Neural cell (in vitro differentiated cells): ENCODE results near the gene TMEM185B. TPM values are rescaled to one million over a fixed set of nuclear protein-coding genes. Genes with fewer than 3 reads are reported as not detected.

ENCODE experiments used
- H2AFZ ChIP-seq: fragments of 200-600, 300-800 bp; sonication (generic), shearing (Covaris generic); 2 replicates; pipeline ENCODE4 v1.6.0; 2014; ENCODE audit warnings: low read depth, mild to moderate bottlenecking, antibody characterized with exemption, low read length, moderate library complexity
- H3F3A ChIP-seq: fragments of 200-600 bp; shearing (Covaris generic); 2 replicates; pipeline ENCODE4 v1.6.1; 2016; ENCODE audit warnings: mild to moderate bottlenecking, moderate library complexity, mixed read lengths, antibody characterized with exemption, low read length; ENCODE audit not compliant: insufficient read depth, poor library complexity, severe bottlenecking
- H3K27ac ChIP-seq: fragments of 200-600, 300-800 bp; sonication (generic), shearing (Covaris generic); 2 replicates; pipeline ENCODE4 v1.5.1; 2014; ENCODE audit warnings: mild to moderate bottlenecking, low read length, moderate library complexity
- H3K27me3 ChIP-seq: fragments of 300-800, 200-600 bp; sonication (generic), shearing (Covaris generic); 2 replicates; pipeline ENCODE4 v1.6.0; 2014; ENCODE audit warnings: mild to moderate bottlenecking, low read depth, low read length, moderate library complexity; ENCODE audit not compliant: insufficient read depth
- H3K36me3 ChIP-seq: fragments of 300-800, 200-600 bp; sonication (generic), shearing (Covaris generic); 2 replicates; pipeline ENCODE4 v1.5.1; 2014; ENCODE audit warnings: mild to moderate bottlenecking, antibody characterized with exemption, low read length, moderate library complexity; ENCODE audit not compliant: insufficient read depth
- H3K4me2 ChIP-seq: fragments of 300-800, 200-600 bp; sonication (generic), shearing (Covaris generic); 2 replicates; pipeline ENCODE4 v1.6.0; 2014; ENCODE audit warnings: mild to moderate bottlenecking, low read length
- H3K4me3 ChIP-seq: fragments of 300-800, 200-600 bp; sonication (generic), shearing (Covaris generic); 2 replicates; pipeline ENCODE4 v1.5.1; 2014; ENCODE audit warnings: mild to moderate bottlenecking, low read length, moderate library complexity
- H3K79me2 ChIP-seq: fragments of 200-600 bp; shearing (Covaris generic); replicated peaks from 2 replicates; pipeline ENCODE4 v1.6.0; 2014; ENCODE audit warnings: mild to moderate bottlenecking, low read length, moderate library complexity; ENCODE audit not compliant: insufficient read depth
- H3K9ac ChIP-seq: fragments of 300-800, 200-600 bp; sonication (generic), shearing (Covaris generic); 2 replicates; pipeline ENCODE4 v1.6.1; 2016; ENCODE audit warnings: mild to moderate bottlenecking, low read length, mixed read lengths
- H3K9me2 ChIP-seq: fragments of 200-600 bp; shearing (Covaris generic); 2 replicates; pipeline ENCODE4 v1.6.1; 2016; ENCODE audit warnings: mild to moderate bottlenecking, low read length, mixed read lengths; ENCODE audit not compliant: insufficient read depth
- H3K9me3 ChIP-seq: fragments of 200-600, 300-800 bp; sonication (generic), shearing (Covaris generic); 2 replicates; pipeline ENCODE4 v1.6.1; 2016; ENCODE audit warnings: mild to moderate bottlenecking, mixed run types, low read length, moderate library complexity, mixed read lengths
- H4K20me1 ChIP-seq: fragments of 200-600 bp; shearing (Covaris generic); 2 replicates; pipeline ENCODE4 v1.6.1; 2016; ENCODE audit warnings: mild to moderate bottlenecking, mixed run types; ENCODE audit not compliant: insufficient read depth
- EP300 ChIP-seq: fragments of 450-650 bp; conservative IDR thresholded peaks from 2 replicates; pipeline ENCODE4 v1.6.1; 2014; ENCODE audit warnings: antibody characterized with exemption, mild to moderate bottlenecking, moderate library complexity; ENCODE audit not compliant: poor library complexity, severe bottlenecking
- EZH2 ChIP-seq: fragments of 200-600, 300-800 bp; shearing (Covaris generic), sonication (generic); IDR thresholded peaks from 2 replicates; pipeline ENCODE4 v1.6.1; 2014; ENCODE audit warnings: antibody characterized with exemption, low read length, borderline replicate concordance, mild to moderate bottlenecking; ENCODE audit not compliant: insufficient read depth, poor library complexity, severe bottlenecking
- MXI1 ChIP-seq: fragments of 450-650 bp; conservative IDR thresholded peaks from 2 replicates; pipeline ENCODE4 v1.6.1; 2014; ENCODE audit warnings: antibody characterized with exemption, mild to moderate bottlenecking; ENCODE audit not compliant: poor library complexity, severe bottlenecking
- POLR2AphosphoS5 ChIP-seq: IDR thresholded peaks from 2 replicates; pipeline ENCODE4 v1.6.1; 2012
- RAD21 ChIP-seq: fragments of 450-650 bp; conservative IDR thresholded peaks from 2 replicates; pipeline ENCODE4 v1.6.1; 2014; ENCODE audit warnings: antibody characterized with exemption, mild to moderate bottlenecking, moderate library complexity
- SMC3 ChIP-seq: fragments of 450-650 bp; conservative IDR thresholded peaks from 2 replicates; pipeline ENCODE4 v1.6.1; 2014; ENCODE audit warnings: antibody characterized with exemption, mild to moderate bottlenecking, moderate library complexity; ENCODE audit not compliant: poor library complexity
- TAF1 ChIP-seq: IDR thresholded peaks from 2 replicates; pipeline ENCODE4 v1.6.1; 2012; ENCODE audit warnings: low read depth
- polyA plus RNA-seq: library from polyadenylated mRNA; depleted of rRNA; stranded (reverse); fragments of >200 nt; gene quantifications from 2 replicates; pipeline ENCODE4 v1.2.3, GENCODE V29; 2014
- TF ChIP-seq, protein P1 (sequence below): IDR thresholded peaks from 2 replicates; pipeline ENCODE4 v1.6.1; 2012; ENCODE audit warnings: borderline replicate concordance
- TF ChIP-seq, protein P2 (sequence below): fragments of 450-650 bp; IDR thresholded peaks from 2 replicates; pipeline ENCODE4 v1.5.1; 2014; ENCODE audit warnings: antibody characterized with exemption, mild to moderate bottlenecking, moderate library complexity; ENCODE audit not compliant: poor library complexity, severe bottlenecking

The TMEM185B gene
- polyA plus RNA-seq, 1 donor from 2014 or later, result 4.4 TPM

DNA sequence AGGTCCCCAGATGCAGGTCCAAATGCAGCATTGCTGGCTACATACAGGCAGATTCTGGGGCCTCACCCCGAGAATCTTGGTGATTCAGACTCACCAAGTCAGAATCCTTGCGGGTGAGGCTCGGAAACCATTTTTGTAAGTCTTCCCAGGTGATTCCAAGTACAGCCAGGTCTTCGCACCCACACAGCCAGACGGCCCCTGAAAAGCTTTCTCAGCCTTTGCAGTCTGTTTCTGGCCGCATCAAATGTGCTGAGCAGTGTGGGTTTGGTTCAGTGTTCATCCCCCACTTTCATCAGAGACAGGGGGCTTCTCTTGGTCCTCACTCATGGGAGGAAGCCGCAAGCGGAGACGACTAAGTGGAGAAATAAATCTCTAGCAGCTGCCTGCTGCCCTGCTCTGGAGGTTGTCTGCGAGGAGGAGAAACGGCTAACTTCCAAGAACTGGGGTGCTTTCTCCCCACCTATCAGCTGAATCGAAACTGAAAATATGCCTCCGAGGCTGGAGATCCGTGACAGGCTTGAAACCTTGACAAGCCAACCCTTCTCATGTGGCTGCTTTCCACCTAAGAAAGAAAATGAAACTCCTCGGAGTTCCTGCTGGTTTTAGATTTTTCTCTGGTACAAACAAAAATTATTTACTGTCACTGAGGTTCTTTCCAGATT lies 8.9 kb upstream of the TMEM185B start:
- H3K4me3 ChIP-seq, result no peak overlapping the region
- H2AFZ ChIP-seq, result no peak overlapping the region
- TF ChIP-seq TAF1, result no peak
- no peak for TF ChIP-seq RAD21
- TF ChIP-seq SMC3, result no peak
- no peak for TF ChIP-seq MXI1
- TF ChIP-seq EZH2, result no peak
- TF ChIP-seq EP300, result no peak
- TF ChIP-seq, protein P1, sequence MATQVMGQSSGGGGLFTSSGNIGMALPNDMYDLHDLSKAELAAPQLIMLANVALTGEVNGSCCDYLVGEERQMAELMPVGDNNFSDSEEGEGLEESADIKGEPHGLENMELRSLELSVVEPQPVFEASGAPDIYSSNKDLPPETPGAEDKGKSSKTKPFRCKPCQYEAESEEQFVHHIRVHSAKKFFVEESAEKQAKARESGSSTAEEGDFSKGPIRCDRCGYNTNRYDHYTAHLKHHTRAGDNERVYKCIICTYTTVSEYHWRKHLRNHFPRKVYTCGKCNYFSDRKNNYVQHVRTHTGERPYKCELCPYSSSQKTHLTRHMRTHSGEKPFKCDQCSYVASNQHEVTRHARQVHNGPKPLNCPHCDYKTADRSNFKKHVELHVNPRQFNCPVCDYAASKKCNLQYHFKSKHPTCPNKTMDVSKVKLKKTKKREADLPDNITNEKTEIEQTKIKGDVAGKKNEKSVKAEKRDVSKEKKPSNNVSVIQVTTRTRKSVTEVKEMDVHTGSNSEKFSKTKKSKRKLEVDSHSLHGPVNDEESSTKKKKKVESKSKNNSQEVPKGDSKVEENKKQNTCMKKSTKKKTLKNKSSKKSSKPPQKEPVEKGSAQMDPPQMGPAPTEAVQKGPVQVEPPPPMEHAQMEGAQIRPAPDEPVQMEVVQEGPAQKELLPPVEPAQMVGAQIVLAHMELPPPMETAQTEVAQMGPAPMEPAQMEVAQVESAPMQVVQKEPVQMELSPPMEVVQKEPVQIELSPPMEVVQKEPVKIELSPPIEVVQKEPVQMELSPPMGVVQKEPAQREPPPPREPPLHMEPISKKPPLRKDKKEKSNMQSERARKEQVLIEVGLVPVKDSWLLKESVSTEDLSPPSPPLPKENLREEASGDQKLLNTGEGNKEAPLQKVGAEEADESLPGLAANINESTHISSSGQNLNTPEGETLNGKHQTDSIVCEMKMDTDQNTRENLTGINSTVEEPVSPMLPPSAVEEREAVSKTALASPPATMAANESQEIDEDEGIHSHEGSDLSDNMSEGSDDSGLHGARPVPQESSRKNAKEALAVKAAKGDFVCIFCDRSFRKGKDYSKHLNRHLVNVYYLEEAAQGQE, result no peak
- TF ChIP-seq POLR2AphosphoS5, result no peak
- TF ChIP-seq, protein P2, sequence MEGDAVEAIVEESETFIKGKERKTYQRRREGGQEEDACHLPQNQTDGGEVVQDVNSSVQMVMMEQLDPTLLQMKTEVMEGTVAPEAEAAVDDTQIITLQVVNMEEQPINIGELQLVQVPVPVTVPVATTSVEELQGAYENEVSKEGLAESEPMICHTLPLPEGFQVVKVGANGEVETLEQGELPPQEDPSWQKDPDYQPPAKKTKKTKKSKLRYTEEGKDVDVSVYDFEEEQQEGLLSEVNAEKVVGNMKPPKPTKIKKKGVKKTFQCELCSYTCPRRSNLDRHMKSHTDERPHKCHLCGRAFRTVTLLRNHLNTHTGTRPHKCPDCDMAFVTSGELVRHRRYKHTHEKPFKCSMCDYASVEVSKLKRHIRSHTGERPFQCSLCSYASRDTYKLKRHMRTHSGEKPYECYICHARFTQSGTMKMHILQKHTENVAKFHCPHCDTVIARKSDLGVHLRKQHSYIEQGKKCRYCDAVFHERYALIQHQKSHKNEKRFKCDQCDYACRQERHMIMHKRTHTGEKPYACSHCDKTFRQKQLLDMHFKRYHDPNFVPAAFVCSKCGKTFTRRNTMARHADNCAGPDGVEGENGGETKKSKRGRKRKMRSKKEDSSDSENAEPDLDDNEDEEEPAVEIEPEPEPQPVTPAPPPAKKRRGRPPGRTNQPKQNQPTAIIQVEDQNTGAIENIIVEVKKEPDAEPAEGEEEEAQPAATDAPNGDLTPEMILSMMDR, result no peak
- no peak overlapping the region for H3K9ac ChIP-seq
- no peaks in the 10 kb centered on the region for H3K79me2 ChIP-seq
- H3F3A ChIP-seq, result no peaks in the 10 kb centered on the region
- H3K4me2 ChIP-seq, result no peak overlapping the region
- H3K27me3 ChIP-seq, result no peaks in the 10 kb centered on the region
- H3K27ac ChIP-seq, result no peak overlapping the region
- no peaks in the 10 kb centered on the region for H3K9me2 ChIP-seq
- no peaks in the 10 kb centered on the region for H3K9me3 ChIP-seq
- no peaks in the 10 kb centered on the region for H3K36me3 ChIP-seq
- H4K20me1 ChIP-seq, result no peaks in the 10 kb centered on the region

DNA sequence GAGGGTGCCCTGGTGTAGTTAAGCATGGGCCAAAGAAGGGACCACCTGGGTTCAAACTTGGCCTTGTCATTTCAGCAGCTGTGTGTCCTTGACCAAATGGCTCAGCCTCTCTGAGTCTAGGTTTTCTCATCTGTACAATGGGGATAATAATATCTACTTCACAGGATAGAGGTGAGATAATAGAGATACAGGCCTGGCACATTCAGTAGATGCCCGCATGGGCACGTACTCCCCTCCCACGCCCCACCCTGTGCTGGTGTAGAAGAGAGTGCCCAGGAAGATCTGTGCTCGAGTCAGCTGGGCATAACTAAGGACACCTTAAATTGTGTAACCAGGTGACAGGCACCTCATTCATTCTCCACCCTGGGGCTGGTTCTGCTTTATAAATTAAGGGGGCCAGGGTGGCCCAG lies 8.4 kb upstream of the TMEM185B start:
- Histone ChIP-seq H3K36me3 (no peaks in the 10 kb centered on the region), H3K9me3 (no peaks in the 10 kb centered on the region), H3K79me2 (no peaks in the 10 kb centered on the region), H3K27me3 (no peaks in the 10 kb centered on the region), H4K20me1 (no peaks in the 10 kb centered on the region), H3K27ac (no peak overlapping the region), H3K9me2 (no peaks in the 10 kb centered on the region), H2AFZ (no peak overlapping the region), H3K4me2 (no peak overlapping the region), H3K9ac (no peak overlapping the region), H3F3A (no peaks in the 10 kb centered on the region), H3K4me3 (no peak overlapping the region)
- TF ChIP-seq, protein P2, result no peak
- TF ChIP-seq EZH2 (no peak), SMC3 (no peak), TAF1 (no peak), RAD21 (no peak), POLR2AphosphoS5 (no peak), EP300 (no peak), MXI1 (no peak)
- TF ChIP-seq, protein P1, result no peak
